Upper lobe of left lung (tissue), 6 donors: Measurements from ENCODE around the gene TMEM134. TPM values are rescaled to one million over a fixed set of nuclear protein-coding genes. Genes with fewer than 3 reads are reported as not detected.
A peak's percentile ranks its signal among the peaks of the same experiment; 100 is the strongest.

ENCODE experiments used
- ATAC-seq, 2 donors: fragments of 200-7000 bp; cut with Tn5 transposase; one replicate each; pipeline ENCODE4 v1.9.1; 2022; ENCODE audit warnings: mild to moderate bottlenecking in 2 of 2, moderate library complexity in 2 of 2; ENCODE audit not compliant: low FRiP score in 2 of 2
- DNase-seq, 2 donors: peaks; one replicate each; pipeline ENCODE4 v3.0.0-alpha.2; 2019 to 2020
- H3K27ac ChIP-seq, 4 donors: fragments of 200-600 bp; sonication (generic); one replicate each; pipeline ENCODE4 v1.5.1; 2016 to 2019
- H3K27me3 ChIP-seq, 4 donors: fragments of 200-600 bp; sonication (generic); one replicate each; pipeline ENCODE4 v1.5.1; 2017 to 2019
- H3K36me3 ChIP-seq, 4 donors: fragments of 200-600 bp; sonication (generic); one replicate each; pipeline ENCODE4 v1.5.1; 2016 to 2019
- H3K4me1 ChIP-seq, 4 donors: fragments of 200-600 bp; sonication (generic); one replicate each; pipeline ENCODE4 v1.5.1; 2018 to 2019
- H3K4me3 ChIP-seq, 4 donors: fragments of 200-600 bp; sonication (generic); one replicate each; pipeline ENCODE4 v1.5.1; 2017 to 2019; ENCODE audit warnings: mild to moderate bottlenecking in 2 of 4, moderate library complexity in 1 of 4
- H3K9me3 ChIP-seq, 4 donors: fragments of 200-600 bp; sonication (generic); one replicate each; pipeline ENCODE4 v1.5.1; 2018 to 2019
- CTCF ChIP-seq, 6 experiments: fragments of 450-650 bp in 4 of 6; fragments of 200-600 bp in 2 of 6; sonication (generic) in 2 of 6; IDR thresholded peaks; one replicate each; pipeline ENCODE4 v1.5.1; 2016 to 2019; ENCODE audit warnings: antibody characterized with exemption in 6 of 6
- EP300 ChIP-seq, 4 donors: sonication (generic); formaldehyde crosslinking; IDR thresholded peaks; one replicate each; pipeline ENCODE4 v1.5.1; 2017; ENCODE audit warnings: antibody characterized with exemption in 4 of 4, control low read depth in 2 of 4
- POLR2A ChIP-seq, 4 donors: fragments of 450-650 bp; IDR thresholded peaks; one replicate each; pipeline ENCODE4 v1.5.1; 2016 to 2017; ENCODE audit warnings: antibody characterized with exemption in 4 of 4, mild to moderate bottlenecking in 2 of 4
- POLR2AphosphoS5 ChIP-seq, 2 donors: sonication (generic); formaldehyde crosslinking; IDR thresholded peaks; one replicate each; pipeline ENCODE4 v1.5.1; 2017; ENCODE audit warnings: antibody characterized with exemption in 2 of 2
- WGBS, 2 donors: methylation state at CpG; one replicate each; pipeline ENCODE4 v1.1.5; 2017 to 2018; 5-methylcytosine and 5-hydroxymethylcytosine counted together
- total RNA-seq, 6 donors: library from RNA; depleted of rRNA in 4 of 6; stranded (reverse); fragments of >200 nt in 4 of 6; gene quantifications; one replicate each; pipeline versions ENCODE4 v1.1.0 to v1.2.1, GENCODE V29; 2016 to 2021
- donor health status: DM: no; HTN: no; CAD: no; lungs with moderate emphysema.
- donor health status: DM: no; HTN: yes; CAD: no; lungs with severe emphysema.

The TMEM134 gene
- total RNA-seq, 6 donors from 2014 or later, result 51.2 to 102 (median 75.2) TPM

- DNase-seq (no peak), ATAC-seq (no peak)
- no peaks in the 10 kb centered on the region for H3K9me3 ChIP-seq
- TF ChIP-seq CTCF (IDR thresholded peaks at IDR 0.05) (no peak), POLR2A (IDR thresholded peaks at IDR 0.05) (no peak), POLR2AphosphoS5 (IDR thresholded peaks at IDR 0.05) (no peak), EP300 (IDR thresholded peaks at IDR 0.05) (no peak)
- peaks cover 27 to 35% (median 31%) of the 10 kb centered on the region in 4 donors for H3K4me1 ChIP-seq
- H3K4me3 ChIP-seq, result no peak overlapping the region
- 44% methylated on average over 3 of the region's 3 CpGs for WGBS, 2 donors
- no peak overlapping the region for H3K27ac ChIP-seq
- peaks cover 0 to 6% (median 5%) of the 10 kb centered on the region in 4 donors for H3K36me3 ChIP-seq
- H3K27me3 ChIP-seq, result no peaks in the 10 kb centered on the region
Measured at GRCh38 chr11:67510023-67510345, 40.9 kb upstream of the TMEM134 start.

GRCh38 chr11:67508486-67509121 is 39.6 kb upstream of the TMEM134 start:
- peak overlapping the region; percentile 95 to 99 (median 98) for H3K27ac ChIP-seq
- 1 to 2% methylated on average over 17 to 40 of the region's 57 CpGs for WGBS, 2 donors
- peak; percentile 99 to 100 for DNase-seq
- no peaks in the 10 kb centered on the region for H3K9me3 ChIP-seq
- peaks cover 33 to 49% (median 40%) of the 10 kb centered on the region in 4 donors for H3K4me1 ChIP-seq
- peak; percentile 71 to 75 for ATAC-seq
- H3K27me3 ChIP-seq, result no peaks in the 10 kb centered on the region
- TF ChIP-seq POLR2AphosphoS5 (IDR thresholded peaks at IDR 0.05) (peak; percentile 61 to 87), POLR2A (IDR thresholded peaks at IDR 0.05) (peak in 2 of 4 donors; percentile 76 to 88), EP300 (IDR thresholded peaks at IDR 0.05) (no peak), CTCF (IDR thresholded peaks at IDR 0.05) (peak in 2 of 6 experiments; percentile 6 to 24)
- H3K4me3 ChIP-seq, result peak overlapping the region; percentile 69 to 96 (median 78)
- H3K36me3 ChIP-seq, result peaks cover 0 to 6% (median 5%) of the 10 kb centered on the region in 4 donors

GRCh38 chr11:67507864-67508485 is 38.9 kb upstream of the TMEM134 start, which contains the start of gene CDK2AP2:
TSS of gene CDK2AP2 (minus strand) at chr11:67508162. CDS start at chr11:67508082, 80 bp downstream.
- WGBS, 2 donors, result 0 to 3% methylated on average over 3 to 6 of the region's 57 CpGs
- no peaks in the 10 kb centered on the region for H3K27me3 ChIP-seq
- TF ChIP-seq EP300 (IDR thresholded peaks at IDR 0.05) (no peak), POLR2AphosphoS5 (IDR thresholded peaks at IDR 0.05) (peak; percentile 30 to 94), POLR2A (IDR thresholded peaks at IDR 0.05) (peak in 3 of 4 donors; percentile 2 to 96 (median 89)), CTCF (IDR thresholded peaks at IDR 0.05) (peak in 2 of 6 experiments; percentile 21 to 22)
- peak; percentile 99 to 100 for DNase-seq
- peaks cover 0 to 6% (median 5%) of the 10 kb centered on the region in 4 donors for H3K36me3 ChIP-seq
- peak within 1 kb of the TSS; percentile 95 to 99 (median 98) for H3K27ac ChIP-seq
- ATAC-seq, result peak; percentile 93 to 95
- H3K4me3 ChIP-seq, result peak within 1 kb of the TSS; percentile 69 to 96 (median 78)
- peaks cover 35 to 53% (median 43%) of the 10 kb centered on the region in 4 donors for H3K4me1 ChIP-seq
- no peaks in the 10 kb centered on the region for H3K9me3 ChIP-seq

- TF ChIP-seq POLR2A (IDR thresholded peaks at IDR 0.05) (peak in 1 of 4 donors; percentile 10), CTCF (IDR thresholded peaks at IDR 0.05) (no peak)
- H3K27ac ChIP-seq, result peak overlapping the region; percentile 95 to 99 (median 98)
- peak in 1 of 2 donors; percentile 93 for DNase-seq
- peaks cover 0 to 7% (median 5%) of the 10 kb centered on the region in 4 donors for H3K36me3 ChIP-seq
- H3K4me3 ChIP-seq, result peak overlapping the region; percentile 69 to 96 (median 73)
- ATAC-seq, result no peak
- H3K27me3 ChIP-seq, result no peaks in the 10 kb centered on the region
- no peaks in the 10 kb centered on the region for H3K9me3 ChIP-seq
- WGBS, 2 donors, result 29 to 38% methylated on average over 16 to 33 of the region's 33 CpGs
- H3K4me1 ChIP-seq, result peaks cover 35 to 53% (median 43%) of the 10 kb centered on the region in 4 donors
Measured at GRCh38 chr11:67507242-67507863, 38.3 kb upstream of the TMEM134 start.
